OCI-LY7 (cell line): ENCODE measurements around the gene PLA2G2E. TPM values are rescaled to one million over a fixed set of nuclear protein-coding genes. Genes with fewer than 3 reads are reported as not detected.

ENCODE experiments used
- BruUV-seq: library from RNA; stranded (reverse); fragments of 400-500 nt; replicated peaks from 2 replicates; lab custom pipeline; 2021; lab: Mats Ljungman, UMichigan
- CTCF ChIA-PET: fragments of 300-600 bp; sonication (Branson Sonifier 250); formaldehyde crosslinking; loops from one replicate; lab custom pipeline; 2022; ENCODE audit warnings: antibody characterized with exemption; ENCODE audit not compliant: unreplicated experiment; lab: Charles Lee
- POLR2A ChIA-PET: fragments of 300-600 bp; sonication (Branson Sonifier 250); formaldehyde crosslinking; loops from one replicate; lab custom pipeline; 2022; ENCODE audit warnings: antibody characterized with exemption; lab: Charles Lee
- DNase-seq: peaks from one replicate; pipeline ENCODE4 v3.0.0-alpha.2; 2015; ENCODE audit warnings: low spot score
- H2AFZ ChIP-seq: fragments of 200-600 bp; sonication (generic), shearing (Covaris generic); 2 replicates; pipeline ENCODE4 v1.6.1; 2014; ENCODE audit warnings: mild to moderate bottlenecking, antibody characterized with exemption, low read length, moderate library complexity
- H3K27ac ChIP-seq: fragments of 200-600 bp; sonication (generic); 2 replicates; pipeline ENCODE4 v1.5.1; 2014; ENCODE audit warnings: mixed run types, low read depth, mild to moderate bottlenecking, moderate library complexity, low read length, inconsistent platforms; ENCODE audit not compliant: poor library complexity, severe bottlenecking
- H3K36me3 ChIP-seq: fragments of 200-600 bp; sonication (generic); 2 replicates; pipeline ENCODE4 v1.6.1; 2014; ENCODE audit warnings: mild to moderate bottlenecking, antibody characterized with exemption, low read length, moderate library complexity, mixed read lengths; ENCODE audit not compliant: insufficient read depth
- H3K4me1 ChIP-seq: fragments of 200-600 bp; sonication (generic); 2 replicates; pipeline ENCODE4 v1.5.1; 2014; ENCODE audit warnings: mild to moderate bottlenecking, low read length; ENCODE audit not compliant: insufficient read depth, poor library complexity, severe bottlenecking
- H3K4me2 ChIP-seq: fragments of 200-600 bp; sonication (generic); 2 replicates; pipeline ENCODE4 v1.6.1; 2014; ENCODE audit warnings: mild to moderate bottlenecking, low read length
- H3K4me3 ChIP-seq: fragments of 200-600 bp; sonication (generic); 2 replicates; pipeline ENCODE4 v1.5.1; 2014; ENCODE audit warnings: mild to moderate bottlenecking, low read depth, low read length; ENCODE audit not compliant: poor library complexity, severe bottlenecking
- H3K79me2 ChIP-seq: fragments of 200-600 bp; sonication (generic); 2 replicates; pipeline ENCODE4 v1.6.1; 2016; ENCODE audit warnings: low read depth, mild to moderate bottlenecking, low read length, moderate library complexity, mixed read lengths; ENCODE audit not compliant: insufficient read depth
- H3K9me2 ChIP-seq: fragments of 200-600 bp; sonication (generic); 2 replicates; pipeline ENCODE4 v1.6.1; 2016; ENCODE audit warnings: mild to moderate bottlenecking, low read length, mixed read lengths; ENCODE audit not compliant: insufficient read depth
- H3K9me3 ChIP-seq: fragments of 200-600 bp; sonication (generic); 2 replicates; pipeline ENCODE4 v1.6.1; 2014; ENCODE audit warnings: mild to moderate bottlenecking, mixed run types, low read length, mixed read lengths
- H4K20me1 ChIP-seq: fragments of 200-600 bp; sonication (generic); 2 replicates; pipeline ENCODE4 v1.6.1; 2014; ENCODE audit warnings: mild to moderate bottlenecking, antibody characterized with exemption, low read length, moderate library complexity, mixed read lengths; ENCODE audit not compliant: insufficient read depth
- CTCF ChIP-seq: fragments of 200-600 bp; sonication (generic); conservative IDR thresholded peaks from 2 replicates; pipeline ENCODE4 v1.5.1; 2014; ENCODE audit warnings: mild to moderate bottlenecking, antibody characterized with exemption, low read length, moderate library complexity, mixed read lengths
- EZH2phosphoT487 ChIP-seq: fragments of 200-600 bp; sonication (generic); IDR thresholded peaks from 2 replicates; pipeline ENCODE4 v1.6.1; 2018; ENCODE audit warnings: low read depth, borderline replicate concordance, mild to moderate bottlenecking, mixed run types, antibody characterized with exemption, low read length, moderate library complexity, mixed read lengths
- intact Hi-C: fragments of 100-400 bp; cut with micrococcal nuclease; formaldehyde crosslinking; loops from one replicate; pipeline ENCODE4 v1.10.0; 2022; ENCODE audit not compliant: unreplicated experiment
- total RNA-seq, 2 experiments: library from RNA; depleted of rRNA in 1 of 2; stranded (reverse); fragments of >200 nt in 1 of 2; shearing (Covaris generic) in 1 of 2; gene quantifications; 2 replicates each; pipeline ENCODE4 v1.2.3, GENCODE V29; 2014 to 2022

Gene PLA2G2E
- total RNA-seq, 2 experiments from 2014 or later: not detected

- ChIA-PET CTCF (no interaction called here), POLR2A (no interaction called here)
- no peaks in the 10 kb centered on the region for H3K9me3 ChIP-seq
- H3K27ac ChIP-seq: no peak overlapping the region
- DNase-seq: no peak
- H4K20me1 ChIP-seq: no peaks in the 10 kb centered on the region
- intact Hi-C loops: no loop called here
- no peaks in the 10 kb centered on the region for H3K4me1 ChIP-seq
- no peak overlapping the region for H3K4me3 ChIP-seq
- H2AFZ ChIP-seq: no peak overlapping the region
- no peak for TF ChIP-seq CTCF
- no peak for TF ChIP-seq EZH2phosphoT487
- no peak overlapping the region for H3K4me2 ChIP-seq
- no TSS peak for BruUV-seq
- peaks cover 14% of the 10 kb centered on the region; the same call in 1 of the 2 replicates for H3K79me2 ChIP-seq
- no peaks in the 10 kb centered on the region for H3K9me2 ChIP-seq
- peaks cover 82% of the 10 kb centered on the region for H3K36me3 ChIP-seq
Measured at GRCh38 chr1:19893687-19894086, 29.7 kb downstream of the PLA2G2E start.

- Histone ChIP-seq H4K20me1 (no peaks in the 10 kb centered on the region), H3K9me2 (no peaks in the 10 kb centered on the region), H3K36me3 (peaks cover 78% of the 10 kb centered on the region), H3K4me3 (no peak overlapping the region), H3K79me2 (peaks cover 16% of the 10 kb centered on the region; the same call in 1 of the 2 replicates), H2AFZ (no peak overlapping the region), H3K4me1 (no peaks in the 10 kb centered on the region), H3K27ac (no peak overlapping the region), H3K4me2 (no peak overlapping the region), H3K9me3 (no peaks in the 10 kb centered on the region)
- DNase-seq: no peak
- no TSS peak for BruUV-seq
- TF ChIP-seq EZH2phosphoT487 (no peak), CTCF (no peak)
- POLR2A ChIA-PET: no interaction called here
- CTCF ChIA-PET: no interaction called here
- intact Hi-C loops: no loop called here
Measured at GRCh38 chr1:19892628-19893168, 30.7 kb downstream of the PLA2G2E start.

GRCh38 chr1:19892129-19892528 lies 31.3 kb downstream of the PLA2G2E start:
- Histone ChIP-seq H3K9me2 (no peaks in the 10 kb centered on the region), H3K9me3 (no peaks in the 10 kb centered on the region), H4K20me1 (no peaks in the 10 kb centered on the region), H3K79me2 (peaks cover 20% of the 10 kb centered on the region; the same call in 1 of the 2 replicates), H3K27ac (no peak overlapping the region), H3K36me3 (peaks cover 78% of the 10 kb centered on the region), H2AFZ (no peak overlapping the region), H3K4me3 (no peak overlapping the region), H3K4me2 (no peak overlapping the region), H3K4me1 (no peaks in the 10 kb centered on the region)
- no peak for DNase-seq
- BruUV-seq: no TSS peak
- POLR2A ChIA-PET: no interaction called here
- CTCF ChIA-PET: no interaction called here
- intact Hi-C loops: no loop called here
- no peak for TF ChIP-seq CTCF
- TF ChIP-seq EZH2phosphoT487: no peak
